Measurements from ENCODE around the gene EXT2.

GRCh38 chr11:44208976-44209603 is 113.6 kb downstream of the EXT2 start:
- TF ChIP-seq CTCF (IDR thresholded peaks at IDR 0.05), result no peak
- no peak for TF ChIP-seq POLR2A (IDR thresholded peaks at IDR 0.05)
